NCI-H2196 (cell line): ENCODE results near the gene CLCF1.

Experiments
- DNase-seq: peaks from one replicate; lab custom pipeline; 2025; ENCODE audit not compliant: unreplicated experiment; lab: John Stamatoyannopoulos, UW

The CLCF1 gene

DNA sequence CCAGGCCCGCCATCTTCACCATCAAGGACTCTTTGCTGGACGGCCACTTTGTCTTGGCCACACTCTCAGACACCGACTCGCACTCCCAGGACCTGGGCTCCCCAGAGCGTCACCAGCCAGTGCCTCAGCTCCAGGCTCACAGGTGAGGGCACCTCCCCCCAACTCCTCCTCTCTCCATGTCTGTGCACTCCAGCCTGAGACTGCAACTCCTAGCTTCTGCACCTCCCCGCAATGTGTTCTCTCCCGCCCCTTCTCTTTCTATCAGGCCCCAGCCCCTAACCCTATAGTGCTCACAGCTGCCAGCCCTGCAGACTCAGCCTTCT lies 22.8 kb upstream of the CLCF1 start:
- DNase-seq, result no peak

DNA sequence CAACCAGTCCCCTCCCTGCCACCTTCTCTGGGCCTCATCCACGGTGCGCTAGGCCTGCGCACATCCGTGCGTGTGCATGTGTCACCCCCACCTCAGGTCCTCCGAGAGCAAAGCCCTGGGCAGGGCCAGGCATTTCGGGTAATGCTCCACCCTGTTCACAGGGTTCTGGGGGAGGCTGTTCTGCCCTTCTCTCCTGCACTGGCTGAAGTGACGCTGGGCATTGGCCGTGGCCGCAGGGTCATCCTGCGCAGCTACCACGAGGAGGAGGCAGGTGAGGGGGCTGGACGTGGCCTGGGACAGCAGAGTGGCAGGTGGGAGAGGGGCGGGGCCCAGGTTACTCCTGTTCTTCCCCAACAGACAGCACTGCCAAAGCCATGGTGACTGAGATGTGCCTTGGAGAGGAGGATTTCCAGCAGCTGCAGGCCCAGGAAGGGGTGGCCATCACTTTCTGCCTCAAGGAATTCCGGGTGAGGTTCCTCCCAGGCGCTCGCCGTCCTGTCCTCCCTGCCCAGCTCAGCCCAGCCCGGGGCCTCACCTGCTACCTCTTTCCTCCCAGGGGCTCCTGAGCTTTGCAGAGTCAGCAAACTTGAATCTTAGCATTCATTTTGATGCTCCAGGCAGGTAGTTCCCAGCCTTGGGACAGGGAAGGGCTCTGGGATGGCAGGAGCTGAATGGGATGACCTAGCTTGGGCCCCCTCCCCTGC lies 22.3 kb upstream of the CLCF1 start:
- DNase-seq, result no peak

DNA sequence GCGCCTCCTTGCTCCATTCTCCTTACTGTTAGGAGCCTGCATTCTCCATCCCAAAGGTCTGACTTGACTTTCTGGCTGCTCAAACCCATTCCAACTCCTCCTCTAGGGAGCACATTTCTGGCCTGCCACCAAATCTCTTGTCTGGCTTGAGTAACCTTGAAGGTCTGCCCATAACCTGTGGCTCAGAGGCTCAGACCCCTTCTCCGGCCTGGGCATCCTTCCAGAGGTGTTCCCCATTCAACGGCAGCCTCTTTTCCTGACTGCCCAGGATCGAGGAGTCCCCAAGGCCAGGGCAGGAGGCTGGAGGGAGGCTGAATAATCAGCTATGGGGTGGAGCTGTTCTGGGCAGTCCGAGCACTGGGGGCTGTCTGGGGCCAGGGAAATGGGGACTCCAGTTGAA lies 20.6 kb upstream of the CLCF1 start:
- DNase-seq, result no peak

DNA sequence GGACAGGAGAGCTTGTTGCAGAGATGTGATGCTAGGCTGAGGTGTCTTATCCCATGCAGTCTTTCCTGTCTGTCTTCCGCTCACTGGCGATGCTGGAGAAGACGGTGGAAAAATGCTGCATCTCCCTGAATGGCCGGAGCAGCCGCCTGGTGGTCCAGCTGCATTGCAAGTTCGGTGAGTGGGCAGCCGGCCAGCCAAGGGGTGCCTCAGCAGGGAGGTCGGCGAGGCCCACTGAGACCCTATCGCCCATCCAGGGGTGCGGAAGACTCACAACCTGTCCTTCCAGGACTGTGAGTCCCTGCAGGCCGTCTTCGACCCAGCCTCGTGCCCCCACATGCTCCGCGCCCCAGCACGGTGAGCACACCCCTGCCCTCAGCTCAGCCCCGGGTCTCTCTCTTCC lies 20.0 kb upstream of the CLCF1 start:
- DNase-seq, result no peak

DNA sequence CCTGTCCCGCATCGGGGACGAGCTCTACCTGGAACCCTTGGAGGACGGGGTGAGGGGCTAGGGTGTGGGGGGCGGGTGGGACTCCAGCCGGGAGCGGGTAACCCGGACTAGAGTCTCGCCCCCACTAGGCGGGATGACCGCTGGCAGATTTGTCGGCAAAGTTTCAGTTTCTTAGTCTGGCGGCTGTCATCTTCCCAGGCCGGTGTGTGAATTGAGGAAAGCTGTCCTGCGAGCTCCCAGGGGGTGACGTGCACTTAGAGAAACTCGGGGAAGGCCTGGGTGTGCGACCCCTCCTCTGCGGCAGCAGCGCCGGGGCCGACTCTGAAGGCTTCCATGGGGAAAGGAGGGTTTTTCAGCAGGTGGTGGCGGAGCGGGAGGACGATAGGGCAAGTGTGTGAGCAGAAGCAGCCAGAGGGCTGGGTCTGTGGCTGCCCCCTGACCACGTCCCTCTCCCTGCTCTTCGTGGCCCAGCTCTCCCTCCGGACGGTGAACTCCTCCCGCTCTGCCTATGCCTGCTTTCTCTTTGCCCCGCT lies 18.9 kb upstream of the CLCF1 start:
- no peak for DNase-seq

DNA sequence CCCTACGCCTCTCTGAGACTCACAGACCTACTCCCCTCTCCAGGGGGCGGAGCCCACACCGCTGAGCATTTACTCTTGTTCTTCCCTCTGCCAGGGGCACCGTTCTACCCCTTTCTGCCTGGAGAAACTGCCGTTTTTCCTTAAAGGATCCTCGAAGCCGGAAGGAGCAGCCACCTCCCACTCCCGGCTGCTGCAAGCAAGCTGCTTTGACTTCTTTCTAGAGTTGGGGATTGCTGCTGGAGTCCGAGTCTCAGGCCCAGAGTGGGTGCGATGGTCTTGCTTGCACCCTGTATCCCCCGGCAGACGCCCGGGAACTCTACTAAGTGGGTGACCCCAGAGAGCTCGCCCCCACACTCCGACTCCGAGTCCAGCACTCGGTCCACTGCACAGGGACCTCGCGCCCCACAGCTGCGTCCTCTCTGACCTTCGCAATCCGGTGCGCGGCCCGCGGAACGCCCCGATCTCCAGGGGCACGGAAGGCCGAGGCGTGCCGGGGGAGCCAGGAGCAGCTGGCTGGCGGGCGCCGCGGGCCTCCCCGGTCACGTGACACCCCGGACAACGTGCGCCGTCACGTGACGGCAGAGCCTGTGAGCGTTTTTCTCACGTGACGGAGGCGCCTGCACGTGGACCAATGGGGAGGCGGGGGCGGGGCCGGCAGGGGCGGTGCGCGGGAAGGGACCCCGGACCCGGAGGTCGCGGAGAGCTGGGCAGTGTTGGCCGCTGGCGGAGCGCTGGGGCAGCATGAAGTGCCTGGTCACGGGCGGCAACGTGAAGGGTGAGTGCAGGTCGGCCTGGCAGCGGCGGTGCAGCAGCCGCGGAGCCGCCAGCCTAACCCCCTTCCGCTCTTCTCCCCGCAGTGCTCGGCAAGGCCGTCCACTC lies 18.1 kb upstream of the CLCF1 start, which contains the start of gene RAD9A:
Gene RAD9A, plus strand, starts transcription at position 683 of the 879 bp plus-strand sequence. Its CDS starts 59 bp downstream, at position 742.
- peak; percentile 97 for DNase-seq

DNA sequence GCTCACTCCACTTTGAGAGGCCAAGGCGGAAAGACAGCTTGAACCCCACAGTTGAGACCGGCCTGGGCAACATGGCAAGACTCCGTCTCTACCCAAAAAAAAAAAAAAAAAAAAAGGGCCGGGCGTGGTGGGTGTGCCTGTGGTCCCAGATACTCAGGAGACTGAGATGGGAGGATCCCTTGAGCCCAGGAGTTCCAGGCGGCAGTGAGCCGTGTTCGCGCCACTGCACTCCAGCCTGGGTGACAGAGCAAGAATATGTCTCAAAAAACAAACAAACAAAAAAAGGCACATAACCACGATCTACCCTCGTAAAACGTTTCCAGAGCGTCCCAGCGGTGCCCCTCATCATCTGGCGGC lies 17.5 kb upstream of the CLCF1 start:
- DNase-seq, result no peak

DNA sequence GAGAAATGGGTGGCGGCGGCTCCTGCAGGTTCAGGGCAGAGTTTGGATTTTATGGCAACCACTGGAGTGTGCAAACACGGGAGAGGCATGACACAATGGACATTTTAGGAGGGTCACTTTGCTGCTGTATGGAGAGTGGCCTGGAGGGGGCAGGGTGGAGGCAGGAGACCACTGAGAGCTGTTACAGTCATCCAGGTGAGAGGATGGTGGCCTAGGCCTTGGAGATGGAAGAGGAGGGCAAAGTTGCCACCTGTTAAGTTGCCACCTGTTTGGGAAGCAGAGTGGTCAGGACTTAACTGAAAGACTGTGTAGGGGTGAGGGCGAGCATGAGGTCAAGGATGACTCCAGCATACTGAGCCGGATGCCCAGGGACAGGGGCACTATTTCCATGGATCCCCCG lies 16.1 kb upstream of the CLCF1 start:
- peak; percentile 34 for DNase-seq

DNA sequence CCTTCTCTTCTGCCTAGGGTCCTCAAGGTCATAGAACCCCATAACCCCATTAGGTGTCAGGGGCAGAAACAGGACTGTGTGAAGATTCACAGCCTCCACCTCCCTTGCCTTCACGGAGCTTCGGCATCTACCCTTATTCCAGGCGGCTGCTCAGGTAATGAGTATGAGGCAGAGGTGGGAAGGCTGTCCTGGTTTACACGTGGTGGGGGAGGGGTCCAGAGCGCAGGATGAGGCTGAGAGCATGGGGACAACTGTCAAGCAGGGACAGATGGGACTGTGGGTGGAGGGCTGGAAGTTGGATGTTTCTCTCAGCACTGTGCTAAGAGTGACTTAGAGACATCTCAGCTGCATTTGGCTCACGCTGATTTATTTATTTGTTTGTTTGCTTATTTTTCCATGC lies 14.1 kb upstream of the CLCF1 start:
- no peak for DNase-seq

DNA sequence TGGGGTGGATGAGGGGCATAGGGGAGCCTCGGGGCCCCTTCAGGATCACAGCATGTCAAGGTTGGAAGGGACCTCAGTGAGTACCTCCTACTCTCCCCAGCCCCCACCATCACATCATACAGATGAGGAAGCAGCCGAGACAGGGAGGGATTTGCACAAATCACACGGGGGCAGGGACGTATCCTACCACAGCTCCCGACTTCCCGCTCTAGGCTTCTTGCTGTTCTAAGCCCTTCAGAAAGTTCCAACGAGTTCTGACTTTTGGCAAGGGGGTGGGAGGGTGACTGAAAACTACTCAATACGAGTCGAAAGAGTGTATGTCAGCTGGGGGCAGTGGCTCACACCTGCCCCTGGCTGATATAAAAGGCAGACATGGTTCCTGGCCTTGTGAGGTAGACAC lies 13.7 kb upstream of the CLCF1 start:
- no peak for DNase-seq

DNA sequence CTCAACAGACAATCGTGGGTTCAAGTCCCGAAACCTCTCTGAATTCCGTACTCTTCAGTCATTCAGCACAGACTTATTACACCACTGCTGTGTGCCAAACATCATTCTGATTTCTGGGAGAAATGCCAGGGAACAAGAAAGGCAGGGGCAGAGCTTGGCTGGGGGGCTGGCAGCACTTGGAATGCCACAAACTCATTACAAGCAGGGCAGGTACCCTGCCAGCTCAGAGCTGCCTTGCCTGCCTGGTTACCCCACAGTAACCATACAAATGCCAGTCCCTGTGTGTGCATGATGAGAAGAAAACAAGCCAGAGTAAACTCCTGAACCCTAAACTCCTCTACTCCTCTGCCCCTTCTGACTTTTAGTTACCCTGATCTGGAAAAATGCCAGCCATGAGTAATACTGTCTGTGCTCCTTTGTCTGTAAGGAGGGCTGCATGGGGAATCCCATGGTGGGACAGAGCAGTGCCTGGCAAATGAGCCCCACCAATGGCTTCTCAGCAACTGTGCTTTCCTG lies 11.5 kb upstream of the CLCF1 start:
- DNase-seq, result peak; percentile 20

DNA sequence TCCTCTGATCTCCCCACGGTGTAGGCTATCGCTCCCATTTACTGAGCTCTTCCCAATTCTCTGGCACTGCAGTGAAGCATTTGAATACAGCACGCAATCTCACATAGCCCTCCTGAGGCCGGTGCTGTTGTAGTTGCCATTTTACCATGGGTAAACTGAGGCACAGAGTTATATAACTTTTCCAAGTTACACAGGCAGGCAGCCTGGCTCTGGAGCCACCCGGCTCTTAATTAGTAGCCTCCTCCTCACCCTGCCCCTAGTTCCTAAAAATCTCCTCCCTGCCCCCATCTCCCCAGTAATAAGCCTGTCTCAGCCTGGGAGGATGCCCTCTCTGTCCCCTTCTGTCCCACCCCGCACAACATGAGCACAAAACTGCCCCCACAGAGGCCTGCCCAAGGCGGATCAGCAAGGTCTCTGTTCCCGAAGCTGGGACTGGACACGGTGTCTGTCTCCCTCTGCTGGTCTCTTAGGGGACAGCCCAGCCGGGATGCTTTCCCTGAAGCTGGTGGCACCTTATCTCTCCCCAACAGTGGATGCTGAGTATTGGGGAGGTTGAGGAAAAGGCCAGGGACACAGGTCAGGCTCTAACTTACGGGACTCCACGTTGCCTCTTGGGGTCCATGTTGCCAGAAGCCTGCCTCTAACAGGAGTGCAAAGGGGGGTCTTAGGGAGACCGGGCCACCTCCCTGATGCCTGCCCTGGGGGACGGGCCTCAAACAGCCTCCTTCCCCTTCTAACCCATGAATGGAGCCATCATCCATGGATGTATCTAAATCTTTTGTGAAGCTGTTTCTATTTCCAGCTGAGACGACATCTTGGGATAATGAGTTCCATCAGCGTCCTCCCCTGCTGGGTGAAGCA lies 9.1 kb upstream of the CLCF1 start:
- DNase-seq, result peak; percentile 74

DNA sequence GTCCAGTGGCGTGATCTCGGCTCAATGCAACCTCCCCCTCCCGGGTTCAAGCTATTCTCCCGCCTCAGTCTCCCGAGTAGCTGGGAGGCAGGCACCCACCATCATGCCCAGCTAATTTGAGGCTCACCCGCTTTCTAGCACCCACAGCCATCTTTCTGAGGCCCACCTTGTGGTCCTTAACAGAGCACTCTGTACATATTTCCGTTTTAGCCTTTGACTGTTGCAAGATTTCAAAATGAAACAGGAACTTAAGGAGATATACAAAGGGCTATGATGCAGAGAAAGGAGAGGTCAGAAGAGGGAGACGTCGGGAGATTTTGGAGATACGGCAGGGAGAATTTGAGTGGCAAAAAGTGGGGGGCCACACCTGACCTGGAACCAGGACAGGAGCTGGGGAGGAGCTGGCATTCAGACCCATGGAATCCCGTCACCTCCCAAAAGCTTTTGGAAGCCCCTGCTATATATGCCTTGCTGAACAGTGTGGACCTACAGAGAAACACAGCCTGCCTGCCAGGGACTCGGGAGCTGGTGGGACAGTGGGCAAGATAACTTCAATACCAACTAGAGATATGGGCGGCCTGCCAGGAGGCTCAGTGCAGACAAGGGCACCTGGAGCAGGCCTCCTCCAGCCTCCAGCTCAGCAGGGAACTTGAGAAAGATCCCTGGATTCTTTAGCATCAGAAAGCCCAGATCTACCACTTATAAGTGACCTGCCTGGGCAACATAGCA lies 8.0 kb upstream of the CLCF1 start:
- no peak for DNase-seq

DNA sequence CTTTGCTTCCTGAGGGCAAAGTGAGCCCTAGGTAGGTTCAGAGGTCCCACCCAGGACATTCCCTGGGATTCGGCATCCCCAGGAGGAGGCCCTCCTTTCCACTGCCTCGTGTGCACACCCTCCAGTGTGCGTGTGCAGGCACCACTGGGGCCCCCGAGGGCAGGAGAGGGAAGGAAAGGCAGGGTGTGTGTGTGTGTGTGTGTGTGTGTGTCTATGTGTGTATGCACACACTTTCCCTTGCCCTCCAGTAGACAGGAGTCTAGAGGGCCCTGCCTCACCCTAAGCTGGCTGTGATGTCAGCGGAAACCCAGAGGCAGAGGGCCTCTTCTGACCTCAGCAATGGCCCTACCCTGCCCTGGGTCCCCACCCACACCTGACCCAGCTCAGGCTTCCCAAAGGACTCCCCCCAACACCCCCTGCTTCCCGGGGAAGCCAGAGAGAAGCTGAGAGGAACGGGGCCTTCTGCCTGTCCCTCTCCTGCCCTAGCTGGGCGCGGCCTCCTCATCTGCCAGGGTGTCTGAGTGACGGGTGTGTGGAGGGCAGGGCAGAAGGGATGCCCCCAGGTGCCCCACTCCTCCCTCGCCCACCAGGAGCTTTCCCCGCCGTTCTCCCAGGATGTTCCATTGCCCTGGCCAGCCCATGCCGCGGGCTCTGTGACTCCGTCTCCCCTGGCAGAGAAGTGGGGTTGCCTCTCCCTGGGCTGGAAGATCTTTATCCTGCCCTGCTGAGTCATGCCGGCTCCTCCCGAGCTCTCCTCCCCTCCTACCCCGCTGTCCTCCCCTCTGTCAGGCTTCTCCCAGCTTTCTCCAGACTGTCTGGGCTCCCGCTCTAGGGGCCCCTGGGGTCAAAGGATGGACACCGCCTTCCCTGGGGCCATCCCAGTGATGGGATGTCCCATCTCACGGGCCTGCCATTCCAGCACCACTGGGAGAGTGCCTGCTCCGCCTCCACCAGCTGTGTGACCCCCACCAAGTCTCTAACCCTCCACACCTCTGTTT lies 6.0 kb upstream of the CLCF1 start:
- no peak for DNase-seq

DNA sequence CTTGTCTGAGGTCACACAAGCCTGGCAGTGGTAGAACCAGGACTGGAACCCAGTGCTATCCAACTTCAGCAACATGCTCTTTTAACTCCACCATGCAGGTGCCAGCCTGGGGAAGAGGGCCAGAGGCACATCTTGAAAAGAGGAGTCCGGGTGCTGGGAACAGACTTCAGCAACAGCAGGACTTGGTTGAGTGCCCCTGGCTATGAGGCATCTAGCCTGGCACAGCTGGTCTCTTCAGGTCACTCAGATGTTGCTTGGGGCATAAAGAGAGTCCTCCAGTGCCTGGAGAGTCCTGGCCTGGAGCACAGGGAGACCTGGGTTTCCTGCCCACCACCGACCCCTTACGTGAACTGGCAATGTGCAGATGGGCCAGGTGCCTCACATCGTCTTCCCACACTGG lies 5.1 kb upstream of the CLCF1 start:
- DNase-seq, result no peak

DNA sequence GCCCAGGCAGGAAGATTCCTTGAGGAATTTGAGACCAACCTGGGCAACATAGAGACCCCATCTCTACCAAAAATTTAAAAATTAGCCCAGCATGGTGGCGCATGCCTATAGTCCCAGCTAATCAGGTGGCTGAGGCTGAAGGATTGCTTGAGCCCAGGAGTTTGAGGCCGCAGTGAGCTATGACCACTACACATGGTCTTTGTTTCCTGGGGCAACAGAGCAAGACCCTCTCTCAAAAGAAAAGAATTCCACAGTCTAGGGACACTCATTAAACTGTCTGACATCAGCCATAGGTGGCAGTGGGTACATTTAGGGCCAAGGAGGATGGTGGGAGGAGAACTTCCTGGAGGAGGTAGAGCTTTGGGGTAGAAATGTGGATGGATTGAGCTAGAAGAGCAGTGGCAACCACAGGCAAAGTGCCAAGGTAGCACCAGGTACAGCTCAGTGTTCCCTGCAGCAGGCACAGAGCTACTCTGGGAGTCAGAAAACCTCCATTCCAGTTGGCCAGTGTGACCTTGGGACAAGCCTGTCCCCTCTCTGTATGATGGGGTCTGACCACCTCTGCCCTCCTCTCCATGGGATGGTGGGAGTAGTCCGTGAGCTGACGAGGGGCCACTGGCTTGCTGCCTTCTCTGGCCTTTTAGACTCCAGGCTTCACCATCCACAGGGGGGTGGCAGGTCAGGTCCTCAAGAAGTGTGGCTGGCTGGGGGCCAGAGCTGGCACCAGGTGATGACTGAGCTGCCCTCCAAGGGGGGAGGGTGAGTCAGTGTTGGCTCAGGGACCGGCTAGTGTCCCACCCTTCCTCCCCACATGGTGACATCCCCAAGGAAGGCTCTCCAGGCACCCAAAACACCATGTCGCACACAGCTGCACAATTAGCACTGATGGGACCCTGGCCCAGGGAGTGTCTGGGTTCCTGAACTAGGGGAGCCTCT lies 3.7 kb upstream of the CLCF1 start:
- DNase-seq, result peak; percentile 38

DNA sequence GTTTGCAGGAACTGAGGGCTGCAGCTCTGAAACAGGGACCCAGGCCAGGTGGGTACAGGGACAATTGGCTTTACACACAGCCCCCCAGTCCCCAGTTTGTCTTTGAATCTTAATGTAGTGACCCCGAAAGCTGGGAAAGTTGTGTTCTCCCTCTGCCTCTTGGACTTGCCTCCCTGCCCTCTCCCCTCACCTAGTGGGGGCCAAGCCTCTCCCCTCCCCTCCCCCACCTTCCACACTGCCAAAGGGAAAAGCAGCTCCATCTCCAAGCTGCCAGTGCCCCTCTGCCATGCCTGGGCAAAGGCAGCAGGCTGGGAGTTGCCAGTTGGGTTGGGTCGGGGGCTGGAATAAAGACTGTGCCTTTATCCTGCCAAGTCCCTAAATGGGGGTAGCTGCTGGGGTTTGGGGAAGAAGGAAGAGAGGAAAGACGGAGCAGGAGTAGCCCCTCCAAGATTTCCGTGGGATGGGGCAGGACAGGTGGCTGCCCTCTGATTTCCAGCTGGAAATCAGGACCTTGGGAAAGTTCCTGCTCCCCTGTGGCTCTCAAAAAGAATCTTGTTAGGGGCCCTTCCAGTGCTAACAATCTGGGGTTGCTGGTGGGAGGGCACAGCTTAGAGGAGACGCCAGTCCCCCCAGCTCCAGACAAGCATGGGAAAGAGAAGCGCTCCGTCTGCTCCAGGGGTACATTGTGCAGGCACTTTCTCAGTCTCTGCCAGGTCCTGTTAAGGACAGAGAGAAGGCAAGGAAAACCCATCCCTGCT lies 2.8 kb upstream of the CLCF1 start:
- no peak for DNase-seq
